WI38 (cell line): ENCODE measurements around the gene UTP14C.
"Not testable (repeated sequence)": the region's sequence is repeated elsewhere in the genome, so short reads cannot be mapped to it uniquely, and the experiment has no call there.

Source experiments
- H3K4me3 ChIP-seq: 2 replicates; pipeline ENCODE4 v1.5.1; 2011; ENCODE audit warnings: low read depth, mild to moderate bottlenecking, control low read depth, low read length
- TF ChIP-seq, protein P1 (sequence below): IDR thresholded peaks from 2 replicates; pipeline ENCODE4 v1.5.1; 2012; ENCODE audit warnings: low read depth, mild to moderate bottlenecking, control low read depth, low read length

UTP14C gene

DNA sequence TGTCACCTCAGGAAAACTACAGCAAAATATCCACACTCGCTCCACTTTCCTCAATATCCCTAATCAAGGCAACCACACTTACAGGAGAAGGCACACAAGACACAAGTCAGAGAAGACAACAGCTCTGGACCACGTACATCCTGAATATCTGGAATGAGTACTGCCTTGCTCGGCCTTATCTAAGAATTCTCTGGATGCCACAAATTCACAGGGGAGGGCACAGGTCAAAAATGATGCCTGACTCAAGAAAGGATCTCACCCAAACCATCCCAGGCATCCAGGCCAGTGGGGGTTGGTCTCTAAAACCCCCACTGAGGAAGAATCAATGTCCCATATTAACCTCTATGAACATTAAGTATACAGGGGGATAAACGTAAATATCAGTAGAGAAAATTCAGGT lies 43.1 kb upstream of the UTP14C start:
- no peak overlapping the region for H3K4me3 ChIP-seq
- TF ChIP-seq, protein P1, sequence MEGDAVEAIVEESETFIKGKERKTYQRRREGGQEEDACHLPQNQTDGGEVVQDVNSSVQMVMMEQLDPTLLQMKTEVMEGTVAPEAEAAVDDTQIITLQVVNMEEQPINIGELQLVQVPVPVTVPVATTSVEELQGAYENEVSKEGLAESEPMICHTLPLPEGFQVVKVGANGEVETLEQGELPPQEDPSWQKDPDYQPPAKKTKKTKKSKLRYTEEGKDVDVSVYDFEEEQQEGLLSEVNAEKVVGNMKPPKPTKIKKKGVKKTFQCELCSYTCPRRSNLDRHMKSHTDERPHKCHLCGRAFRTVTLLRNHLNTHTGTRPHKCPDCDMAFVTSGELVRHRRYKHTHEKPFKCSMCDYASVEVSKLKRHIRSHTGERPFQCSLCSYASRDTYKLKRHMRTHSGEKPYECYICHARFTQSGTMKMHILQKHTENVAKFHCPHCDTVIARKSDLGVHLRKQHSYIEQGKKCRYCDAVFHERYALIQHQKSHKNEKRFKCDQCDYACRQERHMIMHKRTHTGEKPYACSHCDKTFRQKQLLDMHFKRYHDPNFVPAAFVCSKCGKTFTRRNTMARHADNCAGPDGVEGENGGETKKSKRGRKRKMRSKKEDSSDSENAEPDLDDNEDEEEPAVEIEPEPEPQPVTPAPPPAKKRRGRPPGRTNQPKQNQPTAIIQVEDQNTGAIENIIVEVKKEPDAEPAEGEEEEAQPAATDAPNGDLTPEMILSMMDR, result no peak

DNA sequence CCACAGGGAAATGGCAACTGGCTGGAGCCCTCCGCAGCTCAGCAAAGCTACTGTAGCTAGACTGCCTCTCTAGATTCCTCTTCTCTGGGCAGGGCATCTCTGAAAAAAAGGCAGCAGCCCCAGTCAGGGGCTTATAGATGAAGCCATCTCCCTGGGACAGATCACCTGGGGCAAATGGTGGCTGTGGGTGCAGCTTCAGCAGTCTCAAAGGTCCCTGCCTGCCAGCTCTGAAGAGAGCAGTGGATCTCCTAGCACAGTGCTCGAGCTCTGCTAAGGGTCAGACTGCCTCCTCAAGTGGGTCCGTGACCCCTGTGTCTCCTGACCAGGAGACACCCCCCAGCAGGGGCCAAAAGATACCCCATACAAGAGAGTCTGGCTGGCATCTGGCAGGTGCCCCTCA lies 41.2 kb upstream of the UTP14C start:
- not testable (repeated sequence) for H3K4me3 ChIP-seq

DNA sequence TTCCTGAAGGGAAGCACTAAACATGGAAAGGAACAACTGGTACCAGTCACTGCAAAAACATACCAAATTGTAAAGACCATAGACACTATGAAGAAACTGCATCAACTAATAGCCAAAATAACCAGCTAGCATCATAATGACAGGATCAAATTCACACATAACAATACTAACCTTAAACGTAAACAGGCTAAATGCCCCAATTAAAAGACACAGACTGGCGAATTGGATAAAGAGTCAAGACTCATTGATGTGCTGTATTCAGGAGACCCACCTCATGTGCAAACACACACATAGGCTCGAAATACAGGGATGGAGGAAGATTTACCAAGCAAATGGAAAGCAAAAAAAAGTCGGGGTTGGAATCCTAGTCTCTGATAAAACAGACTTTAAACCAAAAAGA lies 39.6 kb upstream of the UTP14C start:
- H3K4me3 ChIP-seq, result not testable (repeated sequence)

DNA sequence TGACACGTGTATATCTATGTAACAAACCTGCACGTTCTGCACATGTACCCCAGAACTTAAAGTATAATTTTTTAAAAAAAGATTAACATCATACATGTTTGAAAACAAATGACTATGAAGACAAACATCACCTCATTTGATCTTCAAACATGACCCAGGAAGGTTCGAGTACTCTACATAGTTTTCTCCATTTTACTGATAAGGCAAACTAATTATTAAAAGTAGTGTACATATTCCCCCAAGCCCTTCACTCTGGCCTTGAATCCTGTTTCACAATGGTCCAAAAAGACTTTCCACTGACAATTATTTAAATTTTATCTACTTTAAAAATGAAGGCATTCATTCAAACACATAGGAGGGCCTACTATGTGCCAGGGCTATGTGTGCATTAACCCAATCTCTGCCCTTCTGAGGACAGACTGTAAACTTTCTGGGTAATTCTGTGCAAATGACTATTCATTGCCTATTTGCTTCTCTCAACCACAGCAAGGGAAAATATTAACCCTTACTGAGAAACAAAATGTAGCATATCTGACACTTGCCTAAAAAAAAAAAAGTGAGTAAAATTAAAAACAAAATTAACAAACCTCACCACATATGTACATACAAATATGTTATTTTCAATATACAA lies 35.4 kb upstream of the UTP14C start:
- H3K4me3 ChIP-seq, result no peak overlapping the region
- TF ChIP-seq, protein P1, result no peak

DNA sequence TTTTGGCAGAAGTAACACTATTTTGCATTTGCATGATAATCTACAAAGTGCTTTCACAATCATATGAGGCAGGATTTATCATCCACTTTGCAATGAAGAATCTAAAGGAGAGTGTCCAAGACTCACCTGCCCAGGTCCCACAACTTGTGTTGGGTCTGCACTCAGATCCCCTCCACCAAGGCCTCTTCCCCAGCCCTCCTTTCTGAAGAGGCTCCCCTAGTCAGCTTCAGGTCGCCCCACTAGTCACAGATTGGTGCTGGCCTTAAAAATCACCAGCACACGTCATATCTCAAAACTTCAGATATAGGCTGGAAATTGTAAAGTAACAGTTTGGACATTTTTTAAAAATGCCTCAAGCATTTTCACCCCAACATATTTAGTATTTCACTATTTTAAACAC lies 30.8 kb upstream of the UTP14C start:
- H3K4me3 ChIP-seq, result no peak overlapping the region
- TF ChIP-seq, protein P1, result no peak

DNA sequence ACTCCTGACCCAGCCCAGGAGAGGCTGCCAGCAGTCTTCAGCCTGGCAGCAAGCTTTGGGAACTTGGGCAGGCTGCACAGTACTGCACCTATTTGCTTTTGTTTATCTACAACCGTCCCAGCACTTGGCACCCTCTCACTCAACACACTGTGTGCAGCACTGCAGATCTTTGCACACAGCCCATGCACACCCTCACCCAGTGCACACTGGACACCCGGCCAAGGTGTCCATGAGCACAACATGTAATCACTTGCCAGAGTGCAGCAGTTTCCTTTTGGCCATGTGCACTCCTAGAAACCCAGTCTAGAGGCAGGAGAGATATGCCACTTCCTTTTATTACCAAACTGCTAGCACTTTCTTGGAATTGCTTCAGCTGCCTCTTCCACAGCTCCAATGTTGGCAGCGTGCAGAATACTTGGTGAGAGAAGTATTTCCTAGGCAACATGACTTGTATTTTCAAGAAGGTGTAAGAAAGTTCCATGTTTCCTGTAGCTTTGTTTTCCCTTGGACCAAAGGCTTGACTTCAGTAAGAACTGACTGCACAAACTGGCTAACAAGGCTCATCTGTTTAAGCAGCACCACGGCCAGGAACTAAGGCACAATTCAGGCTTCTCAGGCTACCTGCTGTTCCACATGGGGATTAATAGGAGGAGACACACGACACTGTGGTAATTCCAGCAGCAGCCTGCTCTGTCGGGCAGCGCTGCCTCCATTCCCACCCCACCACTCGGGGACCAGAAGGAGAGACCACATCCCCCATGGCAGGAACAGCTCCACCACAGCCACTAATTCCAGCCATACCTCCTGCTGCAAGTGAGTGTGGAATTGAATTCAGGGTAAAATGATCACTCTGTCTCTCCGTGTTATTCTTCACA lies 28.6 kb upstream of the UTP14C start:
- H3K4me3 ChIP-seq, result no peak overlapping the region
- TF ChIP-seq, protein P1, result no peak

DNA sequence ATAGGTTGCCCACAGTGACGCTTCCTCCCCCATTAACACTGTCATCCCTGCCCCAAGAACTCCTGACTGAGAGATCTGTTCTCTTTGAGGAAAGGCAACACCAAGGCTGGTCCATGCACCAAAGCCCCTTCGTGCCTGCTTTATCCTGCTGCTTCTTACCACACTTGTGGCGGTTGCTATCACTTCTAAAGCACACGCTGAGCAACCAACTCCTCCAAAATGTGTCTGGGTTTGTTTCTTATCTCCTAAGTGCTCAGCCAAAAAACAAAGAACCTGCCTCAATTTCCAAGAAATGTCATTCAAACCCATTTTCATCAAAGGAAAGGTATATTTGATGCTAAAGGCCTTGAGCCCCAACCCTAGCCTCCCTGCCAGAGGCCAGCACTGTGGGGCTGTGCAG lies 27.9 kb upstream of the UTP14C start:
- TF ChIP-seq, protein P1, result no peak
- no peak overlapping the region for H3K4me3 ChIP-seq

DNA sequence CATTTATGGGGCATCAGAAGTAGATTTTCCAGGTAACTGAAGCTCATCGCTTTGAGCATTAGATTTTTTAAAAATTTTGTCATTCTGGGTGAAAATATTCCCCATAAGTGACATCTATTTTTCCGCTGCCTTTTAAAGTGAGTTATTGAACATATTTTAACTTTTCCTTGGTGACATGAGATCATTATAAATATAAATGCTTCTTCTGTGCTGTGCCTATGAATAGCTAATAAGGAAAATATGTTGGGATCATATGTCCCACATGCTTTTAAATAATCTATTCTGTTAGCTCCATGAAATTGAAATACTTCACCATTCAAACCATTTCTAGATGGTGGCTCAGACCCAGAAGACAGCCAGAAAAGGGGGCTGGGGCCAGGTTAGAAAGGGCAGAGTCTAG lies 27.3 kb upstream of the UTP14C start:
- TF ChIP-seq, protein P1, result no peak
- H3K4me3 ChIP-seq, result no peak overlapping the region
